ENCODE measurements around the gene KIAA0232. TPM values are rescaled to one million over a fixed set of nuclear protein-coding genes. Genes with fewer than 3 reads are reported as not detected.

Gene KIAA0232
- total and polyA plus RNA-seq, 2 of the 8 experiments (the other 6 are each of a cell fraction or from before 2014, with no cell fraction given), result 5.6 to 23.3 TPM

DNA sequence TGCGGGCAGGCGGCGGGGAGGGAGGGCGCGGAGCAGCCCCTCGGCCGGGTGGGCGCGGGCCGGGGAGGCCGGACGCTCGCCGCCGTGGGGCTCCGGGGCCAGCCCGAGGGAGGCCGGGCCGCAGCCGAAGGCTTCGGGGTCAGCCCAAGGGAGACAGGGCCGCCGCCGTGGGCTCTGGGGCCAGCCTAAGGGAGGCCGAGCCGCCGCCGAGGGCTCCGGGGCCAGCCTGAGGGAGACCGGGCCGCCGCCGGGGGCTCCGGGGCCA, 251 bp downstream of the KIAA0232 start:
- DNase-seq (ENCODE audit: low read depth in 1 of 2, low spot score in 2 of 2) (no peak), FAIRE-seq (no peak)
- Histone ChIP-seq H4K8ac (ENCODE audit: extremely low read depth, insufficient read depth, low read length) (peak overlapping the region; percentile 57; the same call in 1 of the 2 replicates), H4K91ac (replicated peaks; ENCODE audit: insufficient read length, low read length) (no peak overlapping the region), H3K4me3 (ENCODE audit: extremely low read depth in 1 of 4, insufficient read depth in 2 of 4, low read depth in 3 of 4, low read length in 4 of 4) (peak overlapping the region; percentile 71 to 98 (median 86)), H3K56ac (replicated peaks; ENCODE audit: insufficient read length, low read depth, low read length) (no peak overlapping the region), H2BK5ac (ENCODE audit: low read depth, low read length) (no peak overlapping the region), H2BK120ac (replicated peaks; ENCODE audit: low read depth, low read length) (no peak overlapping the region), H4K20me1 (replicated peaks in 1 of 2; ENCODE audit: control insufficient read depth in 1 of 2, insufficient read depth in 2 of 2, low read length in 2 of 2) (peaks cover 17 to 22% of the 10 kb centered on the region in 2 experiments), H3K23ac (ENCODE audit: insufficient read length) (no peak overlapping the region), H3K4me1 (replicated peaks in 1 of 4; ENCODE audit: control insufficient read depth in 3 of 4, insufficient read depth in 4 of 4, low read length in 3 of 4) (peaks cover 4 to 18% (median 12%) of the 10 kb centered on the region in 4 experiments; a peak in 6 of 7 replicates), H3K23me2 (ENCODE audit: low read depth, low read length) (peaks cover 4% of the 10 kb centered on the region; the same call in 1 of the 2 replicates), H2BK20ac (ENCODE audit: low read length) (no peak overlapping the region), H3K9ac (replicated peaks in 1 of 4; ENCODE audit: extremely low read depth in 1 of 4, low read depth in 3 of 4, low read length in 3 of 4) (peak overlapping the region in 3 of 4 experiments; percentile 77 to 94 (median 83); a peak in 5 of 7 replicates), H3K27me3 (replicated peaks in 1 of 4; ENCODE audit: control insufficient read depth in 3 of 4, extremely low read depth in 1 of 4, insufficient read depth in 3 of 4, low read length in 3 of 4) (peaks cover 0 to 9% (median 0%) of the 10 kb centered on the region in 4 experiments; a peak in 2 of 7 replicates), H3K79me1 (ENCODE audit: low read depth, low read length) (no peaks in the 10 kb centered on the region), H3K36me3 (ENCODE audit: control insufficient read depth in 2 of 4, insufficient read depth in 4 of 4, low read length in 3 of 4) (no peaks in the 10 kb centered on the region), H2BK12ac (ENCODE audit: low read depth, low read length) (no peak overlapping the region), H2BK15ac (ENCODE audit: low read length) (no peak overlapping the region), H3K14ac (ENCODE audit: insufficient read length) (no peak overlapping the region), H2AFZ (ENCODE audit: low read length) (no peak overlapping the region), H3K79me2 (ENCODE audit: control insufficient read depth in 1 of 2, insufficient read depth in 2 of 2, low read length in 2 of 2) (peaks cover 3 to 40% of the 10 kb centered on the region in 2 experiments; a peak in 3 of 4 replicates), H3K27ac (ENCODE audit: low read depth, low read length) (peak overlapping the region; percentile 84), H3K4ac (replicated peaks; ENCODE audit: insufficient read length, low read depth, low read length) (no peak overlapping the region), H3K9me3 (ENCODE audit: insufficient read depth in 2 of 2, low read depth in 1 of 2, low read length in 1 of 2) (no peaks in the 10 kb centered on the region), H3K4me2 (ENCODE audit: insufficient read depth in 1 of 2, low read depth in 2 of 2, low read length in 2 of 2) (peak overlapping the region; percentile 64 to 84; a peak in 2 of 4 replicates), H3K18ac (ENCODE audit: extremely low read depth, low read length) (no peak overlapping the region), H2AK5ac (ENCODE audit: low read depth, low read length) (no peak overlapping the region), H4K5ac (ENCODE audit: insufficient read length, low read depth, low read length) (no peak overlapping the region)
- 0% methylated on average over 5 of the region's 34 CpGs; no CpG with 5 or more reads in 1 of the 2 experiments for WGBS, 2 experiments (ENCODE audit: extremely low coverage in 1 of 2, insufficient coverage in 1 of 2, insufficient read length in 1 of 2, insufficient replicate concordance in 2 of 2, low coverage in 1 of 2, low lambda C conversion rate in 2 of 2, missing lambda C conversion rate in 1 of 2)
- POLR2A ChIA-PET (ENCODE audit: partially characterized antibody), result interaction anchor here (1.1 to 1.6 kb wide), 3 partner anchors 12 to 204 kb away, joined by 3 to 7 read pairs (median 3); no protein-coding TSS in a partner anchor
- CTCF ChIA-PET (ENCODE audit: partially characterized antibody), result interaction anchor here (3.2 to 4.5 kb wide), 2 partner anchors 13 to 91 kb away, joined by 17 to 29 read pairs; no protein-coding TSS in a partner anchor
- TF ChIP-seq RXRA (IDR thresholded peaks at IDR 0.05; ENCODE audit: insufficient read depth, low read depth, low read length) (no peak), RBBP5 (IDR thresholded peaks at IDR 0.05; ENCODE audit: borderline replicate concordance, low read depth, low read length) (0 out of 2 replicates have a peak, but pooled peaks have one; percentile 0), GTF2F1 (IDR thresholded peaks at IDR 0.05; ENCODE audit: borderline replicate concordance, low read depth, low read length) (no peak), TBP (IDR thresholded peaks at IDR 0.05; ENCODE audit: low read depth, low read length) (no peak), BRCA1 (IDR thresholded peaks at IDR 0.05; ENCODE audit: low read depth, low read length) (no peak), ZNF274 (IDR thresholded peaks at IDR 0.05; ENCODE audit: borderline replicate concordance, extremely low read depth, low read length) (no peak), TAF1 (IDR thresholded peaks at IDR 0.05; ENCODE audit: low read depth, low read length) (no peak)

Measured in H1 (cell line).